Gastroesophageal sphincter (tissue), 4 donors: Measurements from ENCODE around the gene DMD. TPM values are rescaled to one million over a fixed set of nuclear protein-coding genes. Genes with fewer than 3 reads are reported as not detected.

Experiments used
- ATAC-seq: fragments of 150-250 bp; one replicate; pipeline ENCODE4 v1.9.1; 2016; ENCODE audit warnings: mild to moderate bottlenecking, moderate library complexity
- H3K27ac ChIP-seq, 4 donors: fragments of 200-600 bp; sonication (generic) in 3 of 4; 1 replicate in 3 of 4; 2 replicates in 1 of 4; pipeline ENCODE4 v1.5.1; 2016 to 2019
- H3K27me3 ChIP-seq: fragments of 200-600 bp; sonication (generic); one replicate; pipeline ENCODE4 v1.5.1; 2019
- H3K36me3 ChIP-seq, 2 donors: fragments of 200-600 bp; sonication (generic); one replicate each; pipeline ENCODE4 v1.5.1; 2019; ENCODE audit warnings: control low read depth in 1 of 2
- H3K4me1 ChIP-seq, 3 donors: fragments of 200-600 bp; sonication (generic); 1 replicate in 2 of 3; 2 replicates in 1 of 3; pipeline ENCODE4 v1.5.1; 2016 to 2019; ENCODE audit warnings: control low read depth in 2 of 3
- H3K4me3 ChIP-seq, 2 donors: fragments of 200-600 bp; sonication (generic); one replicate each; pipeline ENCODE4 v1.5.1; 2019; ENCODE audit warnings: mild to moderate bottlenecking in 1 of 2, moderate library complexity in 1 of 2
- H3K9me3 ChIP-seq, 3 donors: fragments of 200-600 bp; sonication (generic); one replicate each; pipeline ENCODE4 v1.5.1; 2017 to 2019; ENCODE audit warnings: control low read depth in 2 of 3
- EP300 ChIP-seq: sonication (generic); formaldehyde crosslinking; IDR thresholded peaks from one replicate; pipeline ENCODE4 v1.6.1; 2017; ENCODE audit warnings: antibody characterized with exemption, mild to moderate bottlenecking
- POLR2A ChIP-seq, 2 donors: fragments of 450-650 bp; IDR thresholded peaks; one replicate each; pipeline ENCODE4 v1.6.1; 2017; ENCODE audit warnings: antibody characterized with exemption in 2 of 2, mild to moderate bottlenecking in 2 of 2, moderate library complexity in 1 of 2
- POLR2AphosphoS5 ChIP-seq: sonication (generic); formaldehyde crosslinking; IDR thresholded peaks from one replicate; pipeline ENCODE4 v1.6.1; 2017; ENCODE audit warnings: antibody characterized with exemption
- WGBS, 2 donors: methylation state at CpG; one replicate each; pipeline ENCODE4 v1.1.5; 2018; ENCODE audit warnings: low coverage in 1 of 2; 5-methylcytosine and 5-hydroxymethylcytosine counted together
- total RNA-seq, 4 donors: library from RNA; depleted of rRNA; stranded (reverse); fragments of >200 nt; gene quantifications; one replicate each; pipeline ENCODE4 v1.1.0, GENCODE V29; 2016
- TF ChIP-seq, protein P1 (sequence below), 4 experiments: fragments of 200-600 bp in 2 of 4; fragments of 450-650 bp in 2 of 4; sonication (generic) in 1 of 4; IDR thresholded peaks; one replicate each; pipeline ENCODE4 v1.5.1; 2017 to 2019; ENCODE audit warnings: antibody characterized with exemption in 4 of 4, mild to moderate bottlenecking in 2 of 4, moderate library complexity in 2 of 4

Gene DMD
- total RNA-seq, 4 donors from 2014 or later, result 111 to 225 (median 183) TPM

DNA sequence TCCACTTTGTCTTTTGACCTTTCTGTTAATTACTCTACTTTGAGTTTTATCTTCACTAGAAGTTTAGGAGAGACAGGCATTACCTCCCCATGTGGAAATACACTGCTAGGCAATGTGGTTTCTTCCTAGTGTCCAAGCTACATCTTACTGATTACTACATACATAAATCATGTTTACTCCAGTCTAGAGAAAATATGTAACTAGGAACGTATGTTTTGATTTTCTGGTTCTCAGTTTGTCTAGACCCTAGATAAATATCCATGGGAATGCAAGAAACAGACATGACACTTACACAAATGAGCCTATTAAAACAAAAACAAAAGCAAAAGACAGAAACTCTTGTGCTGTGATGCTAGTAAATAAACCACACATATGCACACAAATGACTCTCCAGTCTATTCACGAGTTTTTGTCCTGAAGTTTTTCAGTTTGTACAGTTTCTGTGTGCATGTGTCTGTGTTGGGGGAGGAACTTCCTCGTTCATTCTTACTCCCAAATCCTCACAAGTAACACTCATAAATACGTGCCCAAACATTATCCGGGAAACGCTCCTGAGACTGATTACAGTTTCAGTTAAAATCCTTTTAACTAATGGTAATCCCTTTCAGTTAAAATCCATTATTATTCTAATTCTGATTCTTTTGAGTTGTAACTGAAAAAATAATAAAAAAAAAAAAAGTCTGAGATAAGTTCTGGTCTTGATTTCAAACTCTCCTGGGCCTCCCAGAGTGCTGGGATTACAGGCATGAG is 1856.0 kb downstream of the DMD start:
- peaks cover 0 to 3% (median 0%) of the 10 kb centered on the region in 3 donors for H3K4me1 ChIP-seq
- H3K4me3 ChIP-seq, result no peak overlapping the region
- no peak for ATAC-seq
- H3K27me3 ChIP-seq, result no peaks in the 10 kb centered on the region
- no peaks in the 10 kb centered on the region for H3K9me3 ChIP-seq
- TF ChIP-seq POLR2A (IDR thresholded peaks at IDR 0.05), result no peak
- TF ChIP-seq, protein P1, sequence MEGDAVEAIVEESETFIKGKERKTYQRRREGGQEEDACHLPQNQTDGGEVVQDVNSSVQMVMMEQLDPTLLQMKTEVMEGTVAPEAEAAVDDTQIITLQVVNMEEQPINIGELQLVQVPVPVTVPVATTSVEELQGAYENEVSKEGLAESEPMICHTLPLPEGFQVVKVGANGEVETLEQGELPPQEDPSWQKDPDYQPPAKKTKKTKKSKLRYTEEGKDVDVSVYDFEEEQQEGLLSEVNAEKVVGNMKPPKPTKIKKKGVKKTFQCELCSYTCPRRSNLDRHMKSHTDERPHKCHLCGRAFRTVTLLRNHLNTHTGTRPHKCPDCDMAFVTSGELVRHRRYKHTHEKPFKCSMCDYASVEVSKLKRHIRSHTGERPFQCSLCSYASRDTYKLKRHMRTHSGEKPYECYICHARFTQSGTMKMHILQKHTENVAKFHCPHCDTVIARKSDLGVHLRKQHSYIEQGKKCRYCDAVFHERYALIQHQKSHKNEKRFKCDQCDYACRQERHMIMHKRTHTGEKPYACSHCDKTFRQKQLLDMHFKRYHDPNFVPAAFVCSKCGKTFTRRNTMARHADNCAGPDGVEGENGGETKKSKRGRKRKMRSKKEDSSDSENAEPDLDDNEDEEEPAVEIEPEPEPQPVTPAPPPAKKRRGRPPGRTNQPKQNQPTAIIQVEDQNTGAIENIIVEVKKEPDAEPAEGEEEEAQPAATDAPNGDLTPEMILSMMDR (IDR thresholded peaks at IDR 0.05), result no peak
- TF ChIP-seq POLR2AphosphoS5, result no peak
- H3K36me3 ChIP-seq, result no peaks in the 10 kb centered on the region
- 52 to 78% methylated on average over 5 to 6 of the region's 6 CpGs for WGBS, 2 donors
- no peak overlapping the region for H3K27ac ChIP-seq

- TF ChIP-seq, protein P1 (IDR thresholded peaks at IDR 0.05), result no peak
- 42 to 76% methylated on average over 4 of the region's 4 CpGs for WGBS, 2 donors
- Histone ChIP-seq H3K4me1 (no peaks in the 10 kb centered on the region), H3K27ac (no peak overlapping the region), H3K9me3 (no peaks in the 10 kb centered on the region), H3K4me3 (no peak overlapping the region), H3K36me3 (no peaks in the 10 kb centered on the region), H3K27me3 (no peaks in the 10 kb centered on the region)
- no peak for ATAC-seq
Measured at GRCh38 chrX:31353095-31353494, 1858.3 kb downstream of the DMD start.

DNA sequence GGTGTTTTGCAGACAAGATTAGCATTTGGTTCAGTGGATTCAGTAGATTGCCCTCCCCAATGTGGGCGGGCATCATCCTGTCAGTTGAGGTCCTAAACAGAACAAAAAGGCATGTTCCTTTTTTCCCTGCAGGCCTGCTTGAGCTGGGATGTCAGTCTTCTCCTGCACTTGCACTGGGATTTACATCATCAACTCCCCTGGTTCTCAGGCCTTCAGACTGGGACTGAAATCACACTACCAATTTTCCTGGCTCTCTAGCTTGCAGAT is 1860.6 kb downstream of the DMD start:
- Histone ChIP-seq H3K4me1 (no peaks in the 10 kb centered on the region), H3K4me3 (no peak overlapping the region), H3K9me3 (no peaks in the 10 kb centered on the region), H3K36me3 (no peaks in the 10 kb centered on the region), H3K27ac (no peak overlapping the region), H3K27me3 (no peaks in the 10 kb centered on the region)
- no peak for TF ChIP-seq POLR2A (IDR thresholded peaks at IDR 0.05)
- WGBS, 2 donors, result 86% methylated on average over 1 of the region's 1 CpG; no CpG with 5 or more reads in 1 of the 2 donors
- no peak for ATAC-seq

DNA sequence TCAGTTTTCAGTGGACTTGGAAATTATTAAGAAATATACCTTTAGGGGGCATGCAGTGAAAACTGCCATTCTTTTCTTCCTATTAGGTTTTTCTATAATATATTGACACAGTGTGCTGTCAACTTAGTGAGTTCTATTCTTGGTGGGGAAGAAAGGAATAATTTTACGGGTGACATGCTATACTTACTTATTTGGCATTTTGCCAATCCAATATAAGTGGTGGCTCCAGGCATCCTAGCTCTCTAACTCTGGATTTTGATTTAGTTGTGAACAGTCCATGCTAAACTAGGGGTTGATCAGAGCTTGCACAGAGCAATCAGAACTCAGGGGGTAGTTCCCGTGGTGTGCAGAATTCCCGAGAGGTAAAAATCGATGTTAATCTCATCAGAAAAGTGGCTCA is 1861.8 kb downstream of the DMD start:
- Histone ChIP-seq H3K27me3 (no peaks in the 10 kb centered on the region), H3K4me3 (no peak overlapping the region), H3K4me1 (no peaks in the 10 kb centered on the region), H3K27ac (no peak overlapping the region), H3K9me3 (no peaks in the 10 kb centered on the region), H3K36me3 (no peaks in the 10 kb centered on the region)
- WGBS, 2 donors, result 33 to 94% methylated on average over 1 to 4 of the region's 4 CpGs
- ATAC-seq, result no peak
- TF ChIP-seq POLR2A (IDR thresholded peaks at IDR 0.05), result no peak
- TF ChIP-seq, protein P1 (IDR thresholded peaks at IDR 0.05), result no peak
- no peak for TF ChIP-seq EP300

DNA sequence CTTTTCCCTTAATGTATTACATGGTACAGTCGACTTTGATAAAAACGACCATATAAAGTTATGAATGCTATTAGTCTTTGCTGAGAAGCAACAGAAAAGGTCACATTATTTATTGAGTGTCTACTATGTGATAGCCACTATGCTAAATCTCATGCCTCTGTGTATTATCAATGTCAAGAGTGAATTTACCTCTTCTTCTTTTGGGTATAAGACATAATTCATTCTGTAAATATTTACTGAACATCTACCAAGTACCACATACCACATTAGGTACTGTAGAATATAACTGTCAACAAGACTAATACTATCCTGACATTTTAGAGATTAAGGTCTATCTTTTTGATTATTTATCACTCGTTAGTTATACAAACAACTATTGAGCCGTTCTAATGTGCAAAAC is 1870.8 kb downstream of the DMD start:
- WGBS, 2 donors, result 30 to 47% methylated on average over 2 to 4 of the region's 4 CpGs
- no peak for ATAC-seq
- Histone ChIP-seq H3K27me3 (no peaks in the 10 kb centered on the region), H3K4me1 (peaks cover 0 to 15% (median 0%) of the 10 kb centered on the region in 3 donors), H3K36me3 (no peaks in the 10 kb centered on the region), H3K9me3 (no peaks in the 10 kb centered on the region), H3K27ac (no peak overlapping the region), H3K4me3 (no peak overlapping the region)
- TF ChIP-seq POLR2A (IDR thresholded peaks at IDR 0.05), result no peak
- TF ChIP-seq EP300, result no peak

DNA sequence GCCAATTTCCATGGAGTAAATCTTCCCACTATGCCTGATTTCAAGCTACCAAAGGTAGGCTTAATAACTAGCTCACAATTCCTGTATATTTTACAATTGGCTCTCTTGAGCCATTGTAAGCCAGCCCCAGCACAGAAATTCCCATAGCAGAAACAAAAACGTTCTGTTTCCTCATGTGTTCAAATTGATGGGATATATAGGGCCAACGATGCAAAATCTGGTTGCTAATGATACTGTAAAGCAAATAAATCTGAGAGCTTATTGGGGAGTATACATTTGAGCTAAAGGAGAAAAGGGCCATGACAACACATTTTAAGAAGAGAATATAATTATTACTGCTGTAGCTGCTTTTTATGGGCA is 1872.4 kb downstream of the DMD start:
- ATAC-seq, result no peak
- TF ChIP-seq POLR2A (IDR thresholded peaks at IDR 0.05) (no peak), POLR2AphosphoS5 (no peak), EP300 (no peak)
- TF ChIP-seq, protein P1 (IDR thresholded peaks at IDR 0.05), result no peak
- Histone ChIP-seq H3K36me3 (no peaks in the 10 kb centered on the region), H3K9me3 (no peaks in the 10 kb centered on the region), H3K4me3 (no peak overlapping the region), H3K4me1 (peaks cover 0 to 15% (median 0%) of the 10 kb centered on the region in 3 donors), H3K27ac (peak overlapping the region in 1 of 4 donors; percentile 14), H3K27me3 (no peaks in the 10 kb centered on the region)
- WGBS, 2 donors, result 12% methylated on average over 2 of the region's 2 CpGs; no CpG with 5 or more reads in 1 of the 2 donors
